RWPE2 (cell line): ENCODE data around the gene PTN.

Experiments used
- ATAC-seq: fragments of 200-7000 bp; cut with Tn5 transposase; 3 replicates; pipeline ENCODE4 v1.9.1; 2021; ENCODE audit warnings: low read depth
- DNase-seq: peaks from one replicate; pipeline ENCODE4 v3.0.0-alpha.2; 2020; ENCODE audit warnings: low spot score
- H3K27ac ChIP-seq: fragments of 450-650 bp; 2 replicates; pipeline ENCODE4 v1.5.1; 2017; ENCODE audit warnings: mild to moderate bottlenecking; ENCODE audit not compliant: poor library complexity, severe bottlenecking
- H3K27me3 ChIP-seq: fragments of 250-450 bp; sonication (Bioruptor Pico); 2 replicates; pipeline ENCODE4 v1.5.1; 2021; ENCODE audit warnings: mild to moderate bottlenecking, moderate library complexity; ENCODE audit not compliant: insufficient read depth, poor library complexity, severe bottlenecking
- H3K36me3 ChIP-seq: fragments of 250-450 bp; sonication (Bioruptor Pico); 2 replicates; pipeline ENCODE4 v1.5.1; 2020; ENCODE audit warnings: low read depth, mild to moderate bottlenecking, moderate library complexity
- H3K4me1 ChIP-seq: fragments of 250-450 bp; sonication (Bioruptor Pico); 2 replicates; pipeline ENCODE4 v1.5.1; 2021; ENCODE audit warnings: mild to moderate bottlenecking, moderate library complexity; ENCODE audit not compliant: insufficient read depth, poor library complexity, severe bottlenecking
- H3K4me3 ChIP-seq: fragments of 250-450 bp; sonication (Bioruptor Pico); 2 replicates; pipeline ENCODE4 v1.5.1; 2021; ENCODE audit warnings: mild to moderate bottlenecking, moderate library complexity; ENCODE audit not compliant: severe bottlenecking
- H3K9me3 ChIP-seq: fragments of 250-450 bp; sonication (Bioruptor Pico); 2 replicates; pipeline ENCODE4 v1.5.1; 2021; ENCODE audit warnings: mild to moderate bottlenecking, moderate library complexity; ENCODE audit not compliant: severe bottlenecking
- TF ChIP-seq, protein P1 (sequence below): fragments of 450-650 bp; IDR thresholded peaks from one replicate; pipeline ENCODE4 v1.5.1; 2017; ENCODE audit warnings: mild to moderate bottlenecking, moderate library complexity; ENCODE audit not compliant: poor library complexity, severe bottlenecking

PTN gene

GRCh38 chr7:137316648-137317353 lies 26.7 kb downstream of the PTN start:
- Histone ChIP-seq H3K9me3 (no peaks in the 10 kb centered on the region), H3K27ac (no peak overlapping the region), H3K4me1 (no peaks in the 10 kb centered on the region), H3K4me3 (no peak overlapping the region), H3K27me3 (peaks cover 15% of the 10 kb centered on the region), H3K36me3 (no peaks in the 10 kb centered on the region)
- ATAC-seq (no peak), DNase-seq (no peak)
- TF ChIP-seq, protein P1, sequence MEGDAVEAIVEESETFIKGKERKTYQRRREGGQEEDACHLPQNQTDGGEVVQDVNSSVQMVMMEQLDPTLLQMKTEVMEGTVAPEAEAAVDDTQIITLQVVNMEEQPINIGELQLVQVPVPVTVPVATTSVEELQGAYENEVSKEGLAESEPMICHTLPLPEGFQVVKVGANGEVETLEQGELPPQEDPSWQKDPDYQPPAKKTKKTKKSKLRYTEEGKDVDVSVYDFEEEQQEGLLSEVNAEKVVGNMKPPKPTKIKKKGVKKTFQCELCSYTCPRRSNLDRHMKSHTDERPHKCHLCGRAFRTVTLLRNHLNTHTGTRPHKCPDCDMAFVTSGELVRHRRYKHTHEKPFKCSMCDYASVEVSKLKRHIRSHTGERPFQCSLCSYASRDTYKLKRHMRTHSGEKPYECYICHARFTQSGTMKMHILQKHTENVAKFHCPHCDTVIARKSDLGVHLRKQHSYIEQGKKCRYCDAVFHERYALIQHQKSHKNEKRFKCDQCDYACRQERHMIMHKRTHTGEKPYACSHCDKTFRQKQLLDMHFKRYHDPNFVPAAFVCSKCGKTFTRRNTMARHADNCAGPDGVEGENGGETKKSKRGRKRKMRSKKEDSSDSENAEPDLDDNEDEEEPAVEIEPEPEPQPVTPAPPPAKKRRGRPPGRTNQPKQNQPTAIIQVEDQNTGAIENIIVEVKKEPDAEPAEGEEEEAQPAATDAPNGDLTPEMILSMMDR, result no peak

DNA sequence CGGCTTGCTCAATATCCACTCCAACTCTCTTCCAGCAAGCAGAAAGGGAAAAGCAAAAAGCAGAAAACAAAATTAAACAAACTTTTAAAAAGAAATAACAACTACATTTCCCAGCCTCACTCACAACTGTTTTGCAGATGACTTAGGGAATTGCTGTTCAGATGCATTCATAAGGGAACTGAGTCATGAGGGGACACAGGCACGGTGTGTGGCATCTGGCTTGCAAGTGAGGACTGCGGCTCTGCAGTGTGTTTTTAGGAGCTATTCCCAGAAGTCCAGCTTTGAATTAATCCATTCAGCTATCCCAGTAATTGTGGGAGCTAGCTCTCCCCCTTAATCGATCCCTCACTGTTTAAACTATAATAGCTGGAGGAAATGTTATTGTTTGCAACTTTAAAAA lies 30.3 kb downstream of the PTN start:
- Histone ChIP-seq H3K36me3 (no peaks in the 10 kb centered on the region), H3K4me1 (no peaks in the 10 kb centered on the region), H3K4me3 (no peak overlapping the region), H3K27ac (no peak overlapping the region), H3K27me3 (peaks cover 4% of the 10 kb centered on the region), H3K9me3 (no peaks in the 10 kb centered on the region)
- ATAC-seq (no peak), DNase-seq (no peak)
- TF ChIP-seq, protein P1, result no peak

GRCh38 chr7:137306748-137307147 lies 36.8 kb downstream of the PTN start:
- Histone ChIP-seq H3K4me3 (no peak overlapping the region), H3K27me3 (peaks cover 22% of the 10 kb centered on the region), H3K9me3 (no peaks in the 10 kb centered on the region), H3K4me1 (no peaks in the 10 kb centered on the region), H3K36me3 (no peaks in the 10 kb centered on the region), H3K27ac (no peak overlapping the region)
- DNase-seq (no peak), ATAC-seq (no peak)
- TF ChIP-seq, protein P1, result no peak

- peaks cover 22% of the 10 kb centered on the region for H3K27me3 ChIP-seq
- H3K9me3 ChIP-seq, result no peaks in the 10 kb centered on the region
- ATAC-seq (no peak), DNase-seq (no peak)
- H3K4me1 ChIP-seq, result no peaks in the 10 kb centered on the region
- no peak overlapping the region for H3K4me3 ChIP-seq
- no peaks in the 10 kb centered on the region for H3K36me3 ChIP-seq
- TF ChIP-seq, protein P1, result no peak
- H3K27ac ChIP-seq, result no peak overlapping the region
Observed at GRCh38 chr7:137305901-137306621, 37.5 kb downstream of the PTN start.
